PFSK-1 (cell line): ENCODE data around the gene MACROD1.

ENCODE experiments used
- FOXP2 ChIP-seq: optimal IDR thresholded peaks from 2 replicates; pipeline ENCODE3; 2011; ENCODE audit warnings: borderline replicate concordance, control low read depth, inconsistent platforms; ENCODE audit not compliant: insufficient read depth; ENCODE audit errors: extremely low read length, extremely low read depth
- POLR2AphosphoS5 ChIP-seq: IDR thresholded peaks from 2 replicates; pipeline ENCODE4 v1.6.1; 2012; ENCODE audit warnings: low read depth, mild to moderate bottlenecking, control low read depth, low read length, moderate library complexity
- SIN3A ChIP-seq: IDR thresholded peaks from 2 replicates; pipeline ENCODE4 v1.6.1; 2012; ENCODE audit warnings: mild to moderate bottlenecking, low read length, moderate library complexity, borderline replicate concordance; ENCODE audit not compliant: insufficient read depth
- TAF1 ChIP-seq: IDR thresholded peaks from 2 replicates; pipeline ENCODE4 v1.6.1; 2012; ENCODE audit warnings: low read length, control low read depth, borderline replicate concordance; ENCODE audit not compliant: insufficient read depth
- TF ChIP-seq, protein P1 (sequence below), 2 experiments: IDR thresholded peaks; 2 replicates each; pipeline versions ENCODE4 v1.6.1 to v1.8.0; 2011 to 2012; ENCODE audit warnings: low read depth in 2 of 2, low read length in 2 of 2, control low read depth in 1 of 2, inconsistent platforms in 1 of 2, mild to moderate bottlenecking in 1 of 2, moderate library complexity in 1 of 2; ENCODE audit not compliant: insufficient read depth in 1 of 2

DNA sequence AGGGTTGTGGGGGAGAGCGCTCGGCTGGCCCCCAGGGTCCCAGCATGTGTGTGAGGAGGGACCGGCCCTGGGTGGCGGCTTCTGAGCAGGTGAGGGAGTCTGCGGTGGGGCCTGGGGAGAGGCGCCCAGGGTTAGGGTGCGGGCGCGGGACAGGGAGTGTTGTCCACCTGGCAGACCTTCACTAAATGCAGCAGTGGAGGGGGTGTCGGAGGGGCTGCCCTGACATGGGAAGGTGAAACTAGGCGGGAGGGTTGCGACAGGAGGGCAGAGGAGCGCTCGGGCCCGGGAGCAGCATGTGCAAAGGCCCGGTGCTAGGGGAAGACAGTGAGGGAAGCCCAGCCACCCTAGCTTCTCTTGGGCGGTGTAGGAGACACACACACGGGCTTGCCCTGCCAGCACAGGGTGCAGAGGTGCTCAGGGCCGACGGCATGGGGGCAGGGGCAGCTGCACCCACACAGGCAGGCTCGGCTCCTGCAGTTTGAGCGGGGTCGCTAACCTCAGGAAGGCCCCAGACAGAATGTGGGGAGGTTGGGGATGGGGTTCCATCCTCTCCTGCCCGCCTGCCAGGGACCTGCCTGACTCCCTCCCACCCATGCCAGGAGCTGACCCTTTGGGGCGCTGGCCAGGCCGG, 157.5 kb downstream of the MACROD1 start:
- TF ChIP-seq TAF1 (no peak), POLR2AphosphoS5 (no peak), FOXP2 (no peak), SIN3A (no peak)
- TF ChIP-seq, protein P1, sequence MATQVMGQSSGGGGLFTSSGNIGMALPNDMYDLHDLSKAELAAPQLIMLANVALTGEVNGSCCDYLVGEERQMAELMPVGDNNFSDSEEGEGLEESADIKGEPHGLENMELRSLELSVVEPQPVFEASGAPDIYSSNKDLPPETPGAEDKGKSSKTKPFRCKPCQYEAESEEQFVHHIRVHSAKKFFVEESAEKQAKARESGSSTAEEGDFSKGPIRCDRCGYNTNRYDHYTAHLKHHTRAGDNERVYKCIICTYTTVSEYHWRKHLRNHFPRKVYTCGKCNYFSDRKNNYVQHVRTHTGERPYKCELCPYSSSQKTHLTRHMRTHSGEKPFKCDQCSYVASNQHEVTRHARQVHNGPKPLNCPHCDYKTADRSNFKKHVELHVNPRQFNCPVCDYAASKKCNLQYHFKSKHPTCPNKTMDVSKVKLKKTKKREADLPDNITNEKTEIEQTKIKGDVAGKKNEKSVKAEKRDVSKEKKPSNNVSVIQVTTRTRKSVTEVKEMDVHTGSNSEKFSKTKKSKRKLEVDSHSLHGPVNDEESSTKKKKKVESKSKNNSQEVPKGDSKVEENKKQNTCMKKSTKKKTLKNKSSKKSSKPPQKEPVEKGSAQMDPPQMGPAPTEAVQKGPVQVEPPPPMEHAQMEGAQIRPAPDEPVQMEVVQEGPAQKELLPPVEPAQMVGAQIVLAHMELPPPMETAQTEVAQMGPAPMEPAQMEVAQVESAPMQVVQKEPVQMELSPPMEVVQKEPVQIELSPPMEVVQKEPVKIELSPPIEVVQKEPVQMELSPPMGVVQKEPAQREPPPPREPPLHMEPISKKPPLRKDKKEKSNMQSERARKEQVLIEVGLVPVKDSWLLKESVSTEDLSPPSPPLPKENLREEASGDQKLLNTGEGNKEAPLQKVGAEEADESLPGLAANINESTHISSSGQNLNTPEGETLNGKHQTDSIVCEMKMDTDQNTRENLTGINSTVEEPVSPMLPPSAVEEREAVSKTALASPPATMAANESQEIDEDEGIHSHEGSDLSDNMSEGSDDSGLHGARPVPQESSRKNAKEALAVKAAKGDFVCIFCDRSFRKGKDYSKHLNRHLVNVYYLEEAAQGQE (IDR thresholded peaks at IDR 0.05; ENCODE audit: insufficient read depth in 1 of 2, low read depth in 2 of 2, low read length in 2 of 2), result no peak
